CD8-positive, alpha-beta memory T cell (primary cell): ENCODE data around the gene VPS13D. TPM values are rescaled to one million over a fixed set of nuclear protein-coding genes. Genes with fewer than 3 reads are reported as not detected.
A peak's percentile ranks its signal among the peaks of the same experiment; 100 is the strongest.
"Not testable (repeated sequence)": the region's sequence is repeated elsewhere in the genome, so short reads cannot be mapped to it uniquely, and the experiment has no call there.

Experiments used
- CTCF ChIA-PET: fragments of 350-600 bp; sonication (Branson Sonifier 250); formaldehyde crosslinking; loops from one replicate; lab custom pipeline; 2021; ENCODE audit warnings: antibody characterized with exemption; lab: Charles Lee
- POLR2A ChIA-PET: fragments of 350-600 bp; sonication (Branson Sonifier 250); formaldehyde crosslinking; loops from one replicate; lab custom pipeline; 2021; ENCODE audit warnings: antibody characterized with exemption; lab: Charles Lee
- DNase-seq, 5 donors: peaks; one replicate each; pipeline versions ENCODE4 v3.0.0 to v3.0.0-alpha.2; 2020 to 2022; ENCODE audit warnings: mixed read lengths in 1 of 5
- H3K27ac ChIP-seq: one replicate; pipeline ENCODE4 v1.7.0; 2013; ENCODE audit warnings: low read depth, mild to moderate bottlenecking, low read length, moderate library complexity
- H3K27me3 ChIP-seq: 2 replicates; pipeline ENCODE4 v1.7.0; 2013; ENCODE audit warnings: low read length, mild to moderate bottlenecking; ENCODE audit not compliant: insufficient read depth, poor library complexity, severe bottlenecking
- H3K36me3 ChIP-seq: 2 replicates; pipeline ENCODE4 v1.7.0; 2013; ENCODE audit warnings: mild to moderate bottlenecking, low read length, moderate library complexity; ENCODE audit not compliant: insufficient read depth
- H3K4me1 ChIP-seq: 2 replicates; pipeline ENCODE4 v1.7.0; 2013; ENCODE audit warnings: mild to moderate bottlenecking, low read length, moderate library complexity; ENCODE audit not compliant: insufficient read depth
- H3K4me3 ChIP-seq: 2 replicates; pipeline ENCODE4 v1.7.0; 2013; ENCODE audit warnings: mild to moderate bottlenecking, low read length
- H3K9me3 ChIP-seq: 2 replicates; pipeline ENCODE4 v1.7.0; 2013; ENCODE audit warnings: mild to moderate bottlenecking, low read length
- H3K27ac Mint-ChIP-seq, 8 donors: one replicate each; pipeline ENCODE4 v1.8.0; 2020 to 2021; ENCODE audit warnings: mixed read lengths in 8 of 8, mild to moderate bottlenecking in 6 of 8, inconsistent platforms in 3 of 8, moderate library complexity in 3 of 8
- H3K27me3 Mint-ChIP-seq, 2 donors: one replicate each; pipeline ENCODE4 v1.8.0; 2020 to 2021; ENCODE audit warnings: mixed read lengths in 2 of 2, mild to moderate bottlenecking in 1 of 2, moderate library complexity in 1 of 2
- H3K36me3 Mint-ChIP-seq, 3 donors: one replicate each; pipeline ENCODE4 v1.8.0; 2020 to 2021; ENCODE audit warnings: mixed read lengths in 3 of 3, inconsistent platforms in 1 of 3, mild to moderate bottlenecking in 1 of 3
- H3K4me1 Mint-ChIP-seq, 3 donors: one replicate each; pipeline ENCODE4 v1.8.0; 2020 to 2021; ENCODE audit warnings: mixed read lengths in 3 of 3, inconsistent platforms in 1 of 3, mild to moderate bottlenecking in 1 of 3
- H3K4me3 Mint-ChIP-seq, 7 donors: one replicate each; pipeline ENCODE4 v1.8.0; 2020 to 2021; ENCODE audit warnings: mixed read lengths in 7 of 7, mild to moderate bottlenecking in 6 of 7, moderate library complexity in 4 of 7, inconsistent platforms in 2 of 7
- H3K9me3 Mint-ChIP-seq, 5 donors: one replicate each; pipeline ENCODE4 v1.8.0; 2020 to 2022; ENCODE audit warnings: mixed read lengths in 5 of 5, mild to moderate bottlenecking in 3 of 5, moderate library complexity in 2 of 5, inconsistent platforms in 1 of 5
- polyA plus RNA-seq: library from polyadenylated mRNA; unstranded; fragments of 300-500 nt; fragmentation: Illumina TruSeq; gene quantifications from one replicate; pipeline ENCODE4 v1.2.3, GENCODE V29; 2021
- total RNA-seq, 2 experiments: library from RNA; stranded (reverse); gene quantifications; one replicate each; pipeline ENCODE4 v1.2.3, GENCODE V29; 2021

VPS13D gene
- total and polyA plus RNA-seq, 3 experiments from 2014 or later, result 9.7 to 28.5 (median 24.1) TPM

DNA sequence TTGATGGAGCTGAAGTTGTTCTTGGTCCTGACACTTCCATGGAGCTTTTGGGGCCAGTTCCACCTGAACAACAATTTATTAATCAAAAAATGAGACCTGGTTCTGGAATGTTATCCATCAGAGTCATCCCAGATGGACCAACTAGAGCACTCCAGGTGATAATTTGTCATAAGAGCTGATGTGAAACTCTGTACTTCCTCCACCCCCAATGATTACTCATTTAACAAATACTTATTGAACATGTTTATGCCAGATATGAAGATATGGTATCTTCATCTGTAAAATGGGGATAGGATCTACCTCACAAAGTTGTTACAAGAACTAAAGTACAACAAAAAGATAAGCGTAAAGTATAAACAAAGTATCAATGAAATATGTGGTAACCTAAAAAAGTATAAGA lies 153.2 kb downstream of the VPS13D start:
- Histone ChIP-seq H3K9me3 (no peaks in the 10 kb centered on the region), H3K4me1 (peaks cover 33% of the 10 kb centered on the region), H3K27me3 (no peaks in the 10 kb centered on the region), H3K4me3 (no peak overlapping the region), H3K36me3 (peaks cover 32% of the 10 kb centered on the region), H3K27ac (no peak overlapping the region)
- Mint-ChIP-seq H3K36me3 (peaks cover 37 to 85% (median 63%) of the 10 kb centered on the region in 3 donors), H3K27me3 (no peaks in the 10 kb centered on the region), H3K9me3 (peaks cover 0 to 17% (median 12%) of the 10 kb centered on the region in 5 donors), H3K4me1 (peaks cover 35 to 48% (median 47%) of the 10 kb centered on the region in 3 donors), H3K4me3 (no peak overlapping the region), H3K27ac (peak overlapping the region in 5 of 8 donors; percentile 15 to 69 (median 28))
- DNase-seq, result no peak
- ChIA-PET CTCF (no interaction called here), POLR2A (no interaction called here)

DNA sequence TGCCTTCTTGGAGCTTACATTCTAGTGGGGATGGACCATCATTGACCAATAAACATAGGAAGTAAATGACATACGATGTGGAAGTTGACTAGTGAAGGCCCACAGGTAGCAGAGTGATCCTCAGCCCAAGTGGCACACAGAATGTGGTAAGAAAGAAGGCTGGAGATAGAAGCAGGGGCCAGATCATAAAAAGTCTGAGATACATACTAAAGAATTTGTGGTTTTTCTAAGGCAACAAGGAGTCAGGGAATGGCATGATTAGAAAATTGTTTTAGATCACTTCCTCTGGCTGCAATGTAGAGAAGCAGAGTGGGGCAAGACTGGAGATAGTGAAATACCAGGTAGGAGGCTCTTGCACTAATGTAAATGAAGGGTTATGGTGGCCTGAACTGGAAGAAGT lies 154.0 kb downstream of the VPS13D start:
- no peaks in the 10 kb centered on the region for H3K9me3 ChIP-seq
- CTCF ChIA-PET, result no interaction called here
- H3K27ac Mint-ChIP-seq, result peak overlapping the region; percentile 5 to 88 (median 74)
- no peak for DNase-seq
- H3K27me3 Mint-ChIP-seq, result no peaks in the 10 kb centered on the region
- POLR2A ChIA-PET, result no interaction called here
- peaks cover 33% of the 10 kb centered on the region for H3K4me1 ChIP-seq
- H3K4me3 ChIP-seq, result no peak overlapping the region
- H3K4me1 Mint-ChIP-seq, result peaks cover 35 to 48% (median 47%) of the 10 kb centered on the region in 3 donors
- H3K27ac ChIP-seq, result no peak overlapping the region
- no peaks in the 10 kb centered on the region for H3K27me3 ChIP-seq
- H3K36me3 ChIP-seq, result peaks cover 25% of the 10 kb centered on the region
- peaks cover 0 to 17% (median 13%) of the 10 kb centered on the region in 5 donors for H3K9me3 Mint-ChIP-seq
- peak overlapping the region in 4 of 7 donors; percentile 6 to 22 (median 14) for H3K4me3 Mint-ChIP-seq
- H3K36me3 Mint-ChIP-seq, result peaks cover 45 to 84% (median 69%) of the 10 kb centered on the region in 3 donors

DNA sequence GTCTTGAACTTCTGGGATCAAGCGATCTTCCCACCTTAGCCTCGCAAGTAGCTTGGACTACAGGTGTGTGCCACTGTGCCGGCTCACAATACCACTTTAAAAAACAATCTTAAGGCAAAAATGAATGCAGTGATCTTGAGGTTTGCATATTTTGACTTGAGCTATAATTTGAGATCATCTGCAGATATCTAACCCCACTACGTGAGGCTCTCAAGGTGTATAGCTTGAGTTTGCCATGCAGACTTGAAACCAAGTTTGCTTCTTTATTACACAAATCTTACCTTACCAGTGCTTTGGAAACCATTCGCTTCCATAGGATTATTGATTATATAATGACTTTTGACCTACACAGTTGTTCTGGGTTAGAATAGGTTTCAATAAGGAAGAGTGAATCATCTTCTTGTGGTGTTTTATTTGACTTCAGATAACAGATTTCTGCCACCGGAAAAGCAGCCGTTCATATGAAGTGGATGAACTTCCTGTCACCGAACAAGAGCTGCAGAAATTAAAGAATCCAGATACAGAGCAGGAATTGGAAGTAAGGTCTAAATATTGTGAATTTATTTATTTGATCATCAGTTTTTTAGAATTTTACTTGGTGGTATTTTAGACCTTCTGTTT lies 155.1 kb downstream of the VPS13D start:
- Histone ChIP-seq H3K9me3 (no peaks in the 10 kb centered on the region), H3K4me3 (no peak overlapping the region), H3K4me1 (peaks cover 33% of the 10 kb centered on the region), H3K27me3 (no peaks in the 10 kb centered on the region), H3K27ac (no peak overlapping the region), H3K36me3 (peaks cover 20% of the 10 kb centered on the region)
- POLR2A ChIA-PET, result no interaction called here
- H3K36me3 Mint-ChIP-seq, result peaks cover 54 to 84% (median 68%) of the 10 kb centered on the region in 3 donors
- peaks cover 35 to 48% (median 47%) of the 10 kb centered on the region in 3 donors for H3K4me1 Mint-ChIP-seq
- H3K27ac Mint-ChIP-seq, result peak overlapping the region; percentile 7 to 85 (median 63)
- DNase-seq, result no peak
- H3K27me3 Mint-ChIP-seq, result no peaks in the 10 kb centered on the region
- CTCF ChIA-PET, result interaction anchor here (1.3 to 1.5 kb wide), 2 partner anchors 15 to 234 kb away, joined by 3 to 4 read pairs; no protein-coding TSS in a partner anchor
- H3K4me3 Mint-ChIP-seq, result peak overlapping the region; percentile 1 to 72 (median 46)
- H3K9me3 Mint-ChIP-seq, result peaks cover 0 to 17% (median 13%) of the 10 kb centered on the region in 5 donors

DNA sequence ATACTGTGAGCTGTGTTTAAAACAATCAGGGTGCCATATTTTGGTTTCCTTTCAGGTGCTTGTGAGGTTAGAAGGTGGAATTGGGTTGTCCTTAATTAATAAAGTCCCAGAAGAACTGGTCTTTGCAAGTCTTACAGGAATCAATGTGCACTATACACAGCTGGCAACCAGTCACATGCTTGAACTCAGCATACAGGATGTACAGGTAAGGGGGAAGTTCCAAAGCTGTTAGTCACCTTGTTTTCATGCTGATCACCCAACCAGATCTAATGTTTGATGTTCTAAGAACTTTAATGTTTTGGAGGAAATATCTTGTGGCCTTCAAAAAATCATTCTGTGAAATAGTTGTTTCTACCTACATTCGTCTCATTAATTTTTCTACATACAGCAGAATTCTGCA lies 156.3 kb downstream of the VPS13D start:
- peak overlapping the region in 5 of 7 donors; percentile 52 to 72 (median 59) for H3K4me3 Mint-ChIP-seq
- CTCF ChIA-PET, result interaction anchor here (1.3 to 1.4 kb wide), 2 partner anchors 232 to 234 kb away, joined by 3 read pairs; no protein-coding TSS in a partner anchor
- peak overlapping the region in 7 of 8 donors; percentile 49 to 91 (median 82) for H3K27ac Mint-ChIP-seq

DNA sequence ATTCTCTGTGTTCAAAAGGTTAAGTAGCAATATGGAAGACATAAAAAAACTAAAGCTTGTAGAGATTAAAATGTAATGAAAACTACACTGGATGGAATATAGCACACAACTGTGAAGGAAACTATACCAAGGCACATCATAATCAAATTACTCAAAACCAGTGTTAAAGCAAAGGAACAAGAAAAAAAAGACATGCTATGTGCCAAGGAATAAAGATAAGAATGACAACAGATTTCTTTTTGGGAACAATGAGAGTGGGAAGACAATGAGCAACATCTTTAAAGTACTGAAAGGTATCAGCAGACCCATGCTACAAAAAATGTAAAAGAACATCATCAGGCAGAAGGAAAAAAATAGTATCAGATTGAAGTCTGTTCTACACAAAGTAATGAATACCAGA lies 157.8 kb downstream of the VPS13D start:
- POLR2A ChIA-PET, result no interaction called here
- H3K27ac Mint-ChIP-seq, result peak overlapping the region in 2 of 8 donors; percentile 21 to 29

More for the DNA sequence above, 156.3 kb downstream of the VPS13D start:
- POLR2A ChIA-PET, result interaction anchor here (1.2 kb wide), 1 partner anchor 21 kb away, joined by 3 read pairs; no protein-coding TSS in a partner anchor
- no peak overlapping the region for H3K27ac ChIP-seq
- H3K4me1 ChIP-seq, result peaks cover 33% of the 10 kb centered on the region
- H3K27me3 ChIP-seq, result no peaks in the 10 kb centered on the region
- DNase-seq, result peak in 1 of 5 donors; percentile 17
- peak overlapping the region; percentile 0 for H3K4me3 ChIP-seq
- Mint-ChIP-seq H3K27me3 (no peaks in the 10 kb centered on the region), H3K36me3 (peaks cover 55 to 86% (median 60%) of the 10 kb centered on the region in 3 donors), H3K4me1 (peaks cover 35 to 48% (median 44%) of the 10 kb centered on the region in 3 donors), H3K9me3 (peaks cover 1 to 17% (median 13%) of the 10 kb centered on the region in 5 donors)
- H3K9me3 ChIP-seq, result no peaks in the 10 kb centered on the region
- H3K36me3 ChIP-seq, result peaks cover 14% of the 10 kb centered on the region

DNA sequence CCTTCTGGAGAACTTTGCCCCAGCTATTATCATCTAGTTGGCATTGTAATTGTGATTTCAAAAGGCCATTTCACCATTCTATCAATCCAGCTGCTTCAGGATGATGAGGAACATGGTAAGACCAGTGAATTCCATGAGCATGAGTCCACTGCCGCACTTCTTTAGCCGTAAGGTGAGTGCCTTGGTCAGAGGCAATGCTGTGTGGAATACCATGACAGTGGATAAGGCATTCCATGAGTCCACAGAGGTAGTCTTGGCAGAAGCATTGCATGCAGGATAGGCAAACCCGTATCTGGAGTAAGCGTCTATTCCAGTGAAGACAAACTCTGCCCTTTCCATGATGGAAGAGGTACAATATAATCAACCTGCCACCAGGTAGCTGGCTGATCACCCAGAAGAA lies 160.5 kb downstream of the VPS13D start:
- peaks cover 14% of the 10 kb centered on the region for H3K36me3 ChIP-seq
- H3K27me3 Mint-ChIP-seq, POLR2A ChIA-PET, H3K27ac Mint-ChIP-seq, H3K4me3 ChIP-seq, DNase-seq, H3K4me3 Mint-ChIP-seq, H3K9me3 ChIP-seq, CTCF ChIA-PET, H3K27me3 ChIP-seq, H3K27ac ChIP-seq: not testable (repeated sequence)
- peaks cover 16% of the 10 kb centered on the region for H3K4me1 ChIP-seq
- peaks cover 43 to 73% (median 44%) of the 10 kb centered on the region in 3 donors for H3K36me3 Mint-ChIP-seq
- H3K4me1 Mint-ChIP-seq, result peaks cover 15 to 20% (median 16%) of the 10 kb centered on the region in 3 donors
- H3K9me3 Mint-ChIP-seq, result peaks cover 1 to 17% (median 13%) of the 10 kb centered on the region in 5 donors

More for the DNA sequence above, 157.8 kb downstream of the VPS13D start:
- no peak overlapping the region for H3K4me3 Mint-ChIP-seq
- H3K4me1 ChIP-seq, result peaks cover 33% of the 10 kb centered on the region
- CTCF ChIA-PET, result interaction anchor here (1.4 kb wide), 1 partner anchor 233 kb away, joined by 3 read pairs; no protein-coding TSS in a partner anchor
- no peaks in the 10 kb centered on the region for H3K27me3 ChIP-seq
- H3K4me1 Mint-ChIP-seq, result peaks cover 34 to 47% (median 39%) of the 10 kb centered on the region in 3 donors
- H3K27ac ChIP-seq, result no peak overlapping the region
- H3K36me3 ChIP-seq, result peaks cover 14% of the 10 kb centered on the region
- no peak for DNase-seq
- no peaks in the 10 kb centered on the region for H3K27me3 Mint-ChIP-seq
- H3K9me3 Mint-ChIP-seq, result peaks cover 1 to 17% (median 13%) of the 10 kb centered on the region in 5 donors
- H3K9me3 ChIP-seq, result no peaks in the 10 kb centered on the region
- peaks cover 51 to 86% (median 54%) of the 10 kb centered on the region in 3 donors for H3K36me3 Mint-ChIP-seq
- H3K4me3 ChIP-seq, result no peak overlapping the region

DNA sequence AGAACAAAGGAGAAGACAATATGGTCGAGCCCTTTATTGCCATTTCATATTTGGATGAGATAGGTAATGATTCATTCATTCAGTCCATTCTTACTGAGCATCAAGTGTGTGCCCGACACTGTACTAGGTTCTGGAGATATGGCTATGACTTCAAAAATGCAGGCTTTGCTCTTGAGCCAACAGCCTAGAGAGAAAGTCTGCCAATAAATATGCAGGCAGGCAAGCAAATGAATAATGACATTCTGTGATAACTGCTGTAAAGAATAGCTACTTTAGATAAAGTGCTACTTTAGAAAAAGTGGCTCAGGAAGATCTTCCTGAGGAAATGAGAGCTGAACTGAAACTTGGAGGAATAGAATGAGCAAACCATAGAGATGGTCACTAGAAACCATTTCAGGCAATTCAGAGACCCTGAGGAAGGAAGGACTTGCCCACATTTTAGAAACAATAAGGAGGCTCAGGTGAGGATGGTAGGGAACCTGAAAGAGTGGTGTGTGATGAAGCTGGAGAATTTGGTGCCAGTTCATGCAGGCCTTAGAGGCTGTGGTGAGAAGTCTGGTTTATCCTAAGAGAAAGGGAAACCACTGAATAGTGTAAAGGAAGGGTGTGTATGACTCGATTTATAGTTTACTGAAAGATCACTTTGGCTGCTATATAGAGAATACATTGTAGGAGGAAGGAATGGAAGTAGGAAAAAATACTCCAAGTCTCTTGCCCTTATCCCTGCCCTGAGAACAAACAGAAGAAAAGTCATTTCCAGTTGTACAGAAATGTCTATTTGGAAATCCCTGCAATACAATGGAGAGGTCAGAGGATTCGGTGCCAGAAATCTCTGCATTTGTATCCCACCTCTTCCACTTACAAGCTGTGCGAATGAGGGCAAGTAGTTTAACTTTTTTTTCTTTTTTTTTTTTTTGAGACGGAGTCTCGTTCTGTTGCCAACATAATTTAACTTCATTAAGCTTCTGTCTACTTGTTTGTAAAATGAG lies 167.9 kb downstream of the VPS13D start:
- H3K36me3 Mint-ChIP-seq, result peaks cover 0 to 47% (median 31%) of the 10 kb centered on the region in 3 donors
- ChIA-PET CTCF (interaction anchor here (1.0 kb wide), 1 partner anchor 25 kb away, joined by 3 read pairs; no protein-coding TSS in a partner anchor), POLR2A (interaction anchor here (0.8 kb wide), 1 partner anchor 36 kb away, joined by 3 read pairs; no protein-coding TSS in a partner anchor)
- Histone ChIP-seq H3K4me3 (no peak overlapping the region), H3K4me1 (peaks cover 15% of the 10 kb centered on the region), H3K27me3 (no peaks in the 10 kb centered on the region), H3K36me3 (peaks cover 15% of the 10 kb centered on the region), H3K9me3 (no peaks in the 10 kb centered on the region), H3K27ac (no peak overlapping the region)
- no peaks in the 10 kb centered on the region for H3K9me3 Mint-ChIP-seq
- no peaks in the 10 kb centered on the region for H3K27me3 Mint-ChIP-seq
- peaks cover 8 to 20% (median 14%) of the 10 kb centered on the region in 3 donors for H3K4me1 Mint-ChIP-seq
- H3K27ac Mint-ChIP-seq, result peak overlapping the region in 6 of 8 donors; percentile 2 to 78 (median 25)
- no peak for DNase-seq
- no peak overlapping the region for H3K4me3 Mint-ChIP-seq
